NK-92 (cell line): ENCODE results near the gene LLCFC1.

ENCODE experiments used
- DNase-seq: peaks from one replicate; lab custom pipeline; 2025; ENCODE audit not compliant: unreplicated experiment; lab: John Stamatoyannopoulos, UW

Gene LLCFC1

DNA sequence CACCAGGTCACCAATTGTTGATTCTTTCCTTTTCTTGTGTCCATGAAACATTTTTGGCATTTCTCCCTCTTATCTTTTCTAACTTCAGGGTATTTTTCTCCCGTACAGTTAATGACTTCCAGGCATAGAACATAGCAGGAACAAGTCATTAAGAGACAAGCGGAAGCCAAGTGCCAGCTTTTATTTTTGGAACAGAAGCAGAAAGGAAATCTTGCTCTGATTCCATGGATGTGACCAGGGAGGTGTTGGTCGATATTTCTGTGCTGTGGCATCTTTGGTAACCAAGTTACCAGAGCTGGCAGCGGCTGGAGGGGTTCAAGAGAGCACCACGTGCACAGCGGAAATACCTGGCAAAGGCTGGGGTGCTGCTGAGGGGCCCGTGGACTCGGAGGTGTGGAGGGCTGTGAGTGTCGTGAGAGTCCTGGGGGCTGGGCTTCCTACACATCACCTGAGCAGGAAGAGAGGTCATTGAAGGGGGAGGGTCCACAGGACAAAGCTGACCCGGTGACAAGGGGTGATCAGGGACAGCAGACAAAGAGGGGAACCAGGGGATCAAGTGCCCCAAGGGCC is 1.8 kb downstream of the LLCFC1 start:
- DNase-seq = no peak

DNA sequence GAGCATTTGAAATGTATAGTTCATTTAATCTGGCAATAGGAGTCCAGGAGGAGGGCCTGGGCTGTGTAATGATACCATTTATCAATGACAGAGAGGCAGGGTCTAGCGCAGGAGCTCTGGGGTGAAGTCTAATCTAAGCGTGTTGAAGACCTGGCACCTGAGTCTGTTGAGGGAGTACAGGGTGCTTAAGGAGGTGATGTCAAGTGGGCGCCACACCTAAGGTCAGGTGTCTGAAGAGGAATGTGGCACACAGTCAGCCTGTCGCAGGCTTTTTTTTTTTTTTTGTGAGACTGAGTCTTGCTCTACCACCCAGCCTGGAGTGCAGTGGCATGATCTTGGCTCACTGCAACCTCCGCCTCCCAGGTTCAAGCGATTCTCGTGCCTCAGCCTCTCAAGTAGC is 2.3 kb downstream of the LLCFC1 start:
- no peak for DNase-seq

DNA sequence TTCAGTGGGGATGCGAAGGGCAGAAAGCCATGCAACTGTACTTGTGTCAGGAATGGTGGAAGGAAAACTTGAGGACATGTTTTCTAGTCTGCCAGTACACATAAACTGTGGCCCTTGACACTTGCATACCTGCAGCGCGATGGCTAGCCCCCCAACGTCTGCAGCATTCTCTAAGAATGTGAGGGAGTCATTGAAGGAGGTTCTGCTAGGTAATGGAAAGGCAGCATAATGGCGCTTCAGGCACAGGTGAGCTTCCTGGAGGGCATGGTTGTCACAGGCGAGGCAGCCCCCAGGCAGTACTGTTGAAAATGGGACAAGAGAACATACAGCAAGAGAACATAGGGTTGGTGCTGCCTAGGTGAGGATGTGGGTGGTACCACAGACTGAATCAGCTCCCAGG is 3.5 kb downstream of the LLCFC1 start:
- DNase-seq = no peak

DNA sequence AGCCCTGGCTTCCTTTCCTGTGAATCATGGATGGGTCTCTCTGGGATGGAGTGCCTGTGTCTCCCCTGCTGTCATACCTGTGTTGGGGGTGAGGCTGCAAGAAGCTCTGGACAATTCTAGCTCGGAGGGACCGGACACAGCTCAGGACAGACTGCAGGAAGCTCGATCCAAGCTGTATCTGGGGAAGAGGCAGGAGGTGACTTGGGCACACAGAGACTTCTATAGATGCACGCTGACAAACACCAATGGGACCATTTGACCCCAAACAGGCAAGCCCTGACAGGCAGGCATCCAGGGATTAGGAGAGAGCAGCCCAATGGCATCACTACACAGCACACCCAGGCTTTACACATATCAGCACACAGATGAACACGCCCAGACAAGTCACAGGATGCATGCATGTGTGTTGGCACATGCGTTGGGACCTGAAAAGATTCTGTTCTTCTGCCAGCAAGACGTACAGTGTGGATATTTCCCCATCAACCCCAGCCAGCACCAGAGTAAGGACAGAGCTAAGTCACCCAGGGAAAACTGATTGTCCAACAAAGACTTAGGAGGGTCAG is 4.5 kb downstream of the LLCFC1 start:
- DNase-seq = no peak

DNA sequence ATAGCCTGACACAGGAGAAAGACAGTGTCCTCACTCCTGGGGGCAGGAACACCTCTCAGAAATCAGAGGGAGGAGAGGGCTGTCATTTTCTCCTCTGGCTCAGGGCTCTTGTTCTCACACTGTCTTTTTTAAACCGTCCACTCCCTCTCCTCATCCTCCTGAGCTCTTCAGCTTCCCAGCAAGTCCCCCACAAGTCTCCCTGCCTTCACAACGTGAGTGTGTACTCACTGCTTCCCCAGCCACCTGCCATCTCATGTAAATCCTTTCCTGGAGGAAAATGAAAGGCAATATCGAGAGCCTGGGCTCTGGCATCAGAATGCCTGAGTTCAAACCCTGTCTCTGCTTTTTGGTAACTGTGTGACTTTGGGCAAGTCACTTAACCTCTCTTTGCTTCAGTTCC is 5.7 kb downstream of the LLCFC1 start:
- DNase-seq = no peak

DNA sequence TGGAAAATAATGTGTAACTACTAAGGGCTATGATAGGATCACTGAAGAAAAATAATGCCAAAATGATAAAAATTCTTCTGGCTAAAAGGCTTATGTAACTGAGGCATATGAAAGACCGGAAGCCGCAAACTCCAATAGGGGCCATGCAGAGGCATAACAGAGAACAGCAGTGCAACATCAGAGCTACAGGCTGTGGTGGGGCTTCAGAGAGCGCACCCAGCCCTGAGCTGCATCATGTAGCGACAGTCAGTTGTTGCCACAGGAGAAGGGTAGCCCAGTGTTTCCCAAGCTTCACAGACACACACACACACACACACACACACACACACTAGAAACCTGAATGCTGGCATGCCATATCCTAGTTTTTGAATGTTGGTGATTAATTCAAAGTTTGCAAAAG is 9.3 kb downstream of the LLCFC1 start:
- DNase-seq = no peak

DNA sequence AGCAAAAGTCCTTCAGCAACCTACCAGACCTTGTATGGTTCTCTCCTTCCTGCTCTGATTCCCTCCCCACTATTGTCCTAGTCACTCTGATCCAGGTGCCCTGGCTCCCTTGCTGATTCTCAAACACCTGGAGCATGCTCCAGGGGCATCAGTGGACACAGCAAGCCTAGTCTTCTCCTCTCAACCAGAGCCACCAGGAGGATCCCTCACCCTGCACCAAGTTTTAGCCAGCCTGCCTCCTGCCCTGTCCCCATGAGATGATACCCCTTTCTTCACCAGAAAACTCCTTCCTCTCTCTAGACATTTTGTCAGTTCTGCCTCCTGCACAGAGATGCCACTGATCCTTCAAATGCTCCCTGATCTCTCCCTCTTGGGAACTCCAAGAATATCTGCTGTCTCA is 11.0 kb downstream of the LLCFC1 start:
- no peak for DNase-seq

DNA sequence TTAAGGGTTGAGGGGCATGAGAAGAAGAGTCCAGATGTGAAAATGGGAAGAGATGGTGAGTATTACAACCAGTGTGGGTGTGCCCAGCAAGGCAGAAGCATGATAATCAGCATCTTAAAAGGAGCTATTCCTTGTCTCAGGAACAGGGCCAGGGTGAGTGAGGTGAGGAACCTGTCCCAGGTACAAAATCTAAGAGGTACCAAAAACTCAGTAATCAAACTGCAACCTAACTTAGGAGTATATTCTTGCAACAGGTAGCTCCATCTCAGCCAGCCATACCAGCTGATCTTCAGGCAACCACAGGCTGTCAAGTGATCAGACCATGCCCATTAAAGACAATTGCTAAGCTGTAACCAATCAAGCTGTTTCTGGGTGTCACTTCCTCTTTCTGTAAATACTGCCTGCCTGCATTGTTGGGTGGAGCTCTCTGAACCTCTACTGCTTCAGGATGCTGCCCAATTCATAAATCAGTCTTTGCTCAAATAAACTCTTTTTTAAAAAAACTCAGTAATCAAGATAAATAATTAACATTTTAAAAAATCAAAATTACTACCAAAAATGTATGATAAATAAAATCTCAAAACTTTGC is 15.5 kb downstream of the LLCFC1 start:
- no peak for DNase-seq

DNA sequence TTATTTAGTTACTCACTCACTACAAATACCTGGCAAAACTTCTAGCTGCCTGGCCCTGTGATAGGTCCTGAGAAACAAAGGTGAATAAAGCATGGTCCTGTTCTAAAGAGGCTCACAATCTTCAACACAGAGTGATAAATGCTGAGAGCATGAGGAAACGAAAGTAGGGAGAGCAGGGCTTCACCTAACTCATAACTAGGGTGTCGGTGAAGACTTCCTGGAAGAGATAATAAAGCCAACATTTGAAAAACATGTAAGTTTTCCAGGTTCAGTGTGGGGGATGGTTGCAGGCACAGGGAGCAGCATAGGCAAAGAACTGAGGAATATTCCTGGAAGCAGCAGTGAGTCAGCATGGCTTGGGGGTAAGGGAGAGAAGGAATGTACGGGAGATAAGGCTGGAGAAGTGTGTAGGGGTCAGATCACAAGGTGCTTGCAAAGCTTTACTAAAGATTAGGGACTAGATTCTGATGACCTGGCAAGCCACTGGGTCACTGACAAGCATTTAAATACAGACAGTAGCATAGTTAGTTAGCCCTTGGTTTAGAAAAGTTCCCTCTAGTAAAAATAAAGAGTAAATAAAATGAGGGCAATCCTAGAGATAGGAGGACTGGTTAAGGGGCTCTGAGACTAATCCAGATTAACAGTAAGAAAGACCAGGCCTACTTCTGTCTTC is 17.8 kb downstream of the LLCFC1 start:
- DNase-seq = no peak

DNA sequence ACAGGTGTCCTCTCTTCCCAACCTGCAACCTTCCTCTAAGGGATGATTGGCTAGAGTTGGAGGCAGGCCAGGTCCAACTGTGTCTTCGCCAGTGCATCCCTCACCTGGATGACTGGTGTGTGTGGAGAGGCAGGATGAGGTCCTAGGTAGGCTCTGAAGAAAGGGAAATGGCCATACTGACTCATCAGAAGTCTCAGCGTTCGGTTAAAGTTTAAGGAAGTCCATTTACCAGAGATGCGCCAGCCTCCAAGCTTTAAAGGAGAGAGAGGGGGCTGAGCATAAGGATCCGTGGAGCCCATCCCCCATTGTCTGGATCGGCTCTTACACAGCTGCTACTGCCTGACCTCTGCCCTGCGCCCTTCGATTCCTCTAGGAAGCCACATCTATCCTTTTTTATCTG is 18.4 kb downstream of the LLCFC1 start:
- DNase-seq = no peak

DNA sequence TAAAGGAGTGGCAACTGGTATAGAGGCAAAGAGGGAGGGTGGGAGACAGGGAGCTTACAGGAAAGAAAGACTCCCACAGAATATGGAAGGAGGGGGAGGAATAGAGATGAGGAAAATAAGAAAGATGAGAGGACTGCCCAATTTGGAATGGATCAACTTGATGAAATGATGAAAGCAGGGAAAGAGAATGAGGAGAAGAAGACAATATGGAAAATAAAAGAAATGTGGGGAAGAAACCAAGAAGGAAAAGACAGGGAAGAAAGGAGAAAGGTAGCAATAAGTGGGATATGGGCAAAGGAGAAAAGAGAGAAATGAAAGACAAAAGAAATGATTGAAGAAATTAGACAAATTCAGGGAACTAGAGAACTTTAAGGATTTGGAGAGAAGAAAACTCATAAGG is 19.9 kb downstream of the LLCFC1 start:
- DNase-seq = no peak

DNA sequence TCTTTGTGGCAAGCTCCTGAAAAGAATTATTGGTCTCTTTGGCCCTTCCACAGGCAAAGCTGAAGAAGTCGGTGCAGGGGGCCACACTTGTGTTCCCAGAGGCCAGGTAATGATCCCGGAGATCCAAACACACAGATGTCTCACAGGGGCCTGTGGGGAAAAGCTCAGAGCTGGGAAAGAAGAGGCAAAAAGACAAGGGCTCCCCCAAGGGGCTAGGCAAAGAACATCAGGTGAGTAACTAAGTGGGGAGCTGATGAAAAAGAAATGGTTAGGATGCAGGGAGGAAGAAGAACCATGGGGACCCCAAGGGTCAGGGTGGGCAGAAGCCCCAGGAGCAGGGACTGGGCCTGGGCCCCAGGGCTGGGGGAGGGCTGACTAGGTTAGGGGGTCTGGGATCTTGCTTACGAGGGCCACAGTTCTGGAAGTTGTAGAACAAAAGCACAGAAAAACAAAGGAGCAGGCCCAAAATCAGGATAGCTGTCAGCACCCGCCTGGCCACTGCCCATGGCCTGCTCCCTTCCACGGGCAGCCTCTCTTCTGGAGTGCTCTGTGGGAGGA is 21.8 kb downstream of the LLCFC1 start:
- no peak for DNase-seq

DNA sequence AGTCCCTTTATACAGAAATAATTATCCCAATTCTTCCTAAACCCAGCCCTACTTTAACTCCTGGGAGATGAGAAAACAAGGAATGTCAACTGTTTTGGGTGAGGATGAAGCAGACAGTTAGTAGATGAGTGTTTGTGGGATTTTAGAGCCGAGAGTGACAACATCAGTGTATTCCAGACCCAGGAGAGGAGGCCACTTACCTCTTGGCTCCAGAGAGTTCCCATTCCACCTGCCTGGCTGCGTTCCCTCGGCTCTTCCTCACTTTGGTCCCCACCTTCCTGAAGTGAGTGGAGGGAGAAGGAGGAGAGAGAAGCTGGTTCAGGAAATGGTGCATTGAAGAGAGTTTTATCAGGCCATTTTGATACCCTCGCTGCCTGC is 22.3 kb downstream of the LLCFC1 start:
- no peak for DNase-seq

DNA sequence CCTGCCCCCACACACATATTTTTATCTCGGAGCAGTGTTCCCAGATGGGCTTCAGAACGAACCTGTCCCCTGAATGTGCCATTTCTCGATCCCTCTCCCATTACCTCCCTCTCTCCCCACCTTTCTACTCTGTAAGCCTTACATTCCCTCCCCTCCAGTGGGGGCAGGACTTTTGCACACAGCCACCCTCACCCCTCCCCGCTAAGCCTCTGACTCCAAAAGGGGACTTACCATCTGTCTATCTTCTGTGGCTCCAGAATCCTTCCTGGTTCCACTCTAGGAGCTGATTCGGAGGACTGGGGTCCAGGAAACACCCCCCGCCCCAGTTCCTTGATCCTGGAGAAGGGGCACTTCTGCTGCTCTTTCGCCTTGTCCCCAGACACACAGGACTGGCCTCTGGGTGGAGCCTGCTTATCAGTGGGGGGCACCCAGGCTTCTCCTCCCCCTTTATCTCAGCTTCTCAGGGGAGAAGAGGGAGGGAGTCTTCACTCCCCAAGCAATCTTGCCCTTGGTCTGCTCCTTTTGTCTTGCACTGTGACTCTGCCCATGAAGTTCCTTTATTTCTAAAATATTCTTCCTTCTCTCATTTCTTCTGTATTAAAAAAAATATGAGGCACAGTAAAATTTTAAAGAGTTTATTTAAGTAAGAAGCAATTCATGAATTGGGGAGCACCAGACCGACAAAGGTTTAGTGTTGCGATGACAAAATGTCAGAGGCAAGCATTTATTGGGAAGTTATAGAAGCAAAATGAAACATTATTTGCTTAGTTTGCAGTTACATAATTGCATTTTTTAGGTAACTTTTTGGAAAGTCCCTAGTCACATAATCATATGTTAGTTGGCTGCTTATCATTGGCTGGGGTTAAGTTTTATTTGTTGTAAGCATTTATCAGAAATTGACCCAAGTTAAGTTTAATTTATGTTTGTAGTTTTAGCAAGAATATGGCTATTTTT is 23.0 kb downstream of the LLCFC1 start, which contains the start of gene KEL:
KEL (minus strand) TSS at position 391 of the 954 bp plus-strand sequence; CDS start at position 234, 157 bp downstream.
- no peak for DNase-seq

DNA sequence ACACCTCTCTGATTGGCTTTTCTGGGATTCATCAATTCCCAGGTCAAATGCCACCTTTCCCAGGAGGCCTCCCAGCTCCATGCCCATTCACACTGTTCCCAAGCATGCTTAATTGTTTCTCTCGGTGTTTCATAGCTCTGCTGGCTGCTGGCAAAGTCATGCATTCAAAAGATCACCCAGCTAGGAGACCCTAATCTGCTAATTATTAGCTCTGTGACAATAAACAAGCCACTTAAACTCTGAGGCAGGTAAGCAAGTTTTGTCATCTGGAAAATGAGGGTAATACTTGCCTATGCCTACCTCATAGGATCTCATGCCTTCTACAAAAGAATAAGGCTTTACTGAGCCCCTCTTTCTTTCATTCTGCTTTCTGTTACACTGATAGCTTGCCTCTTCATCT is 23.7 kb downstream of the LLCFC1 start:
- DNase-seq = no peak

DNA sequence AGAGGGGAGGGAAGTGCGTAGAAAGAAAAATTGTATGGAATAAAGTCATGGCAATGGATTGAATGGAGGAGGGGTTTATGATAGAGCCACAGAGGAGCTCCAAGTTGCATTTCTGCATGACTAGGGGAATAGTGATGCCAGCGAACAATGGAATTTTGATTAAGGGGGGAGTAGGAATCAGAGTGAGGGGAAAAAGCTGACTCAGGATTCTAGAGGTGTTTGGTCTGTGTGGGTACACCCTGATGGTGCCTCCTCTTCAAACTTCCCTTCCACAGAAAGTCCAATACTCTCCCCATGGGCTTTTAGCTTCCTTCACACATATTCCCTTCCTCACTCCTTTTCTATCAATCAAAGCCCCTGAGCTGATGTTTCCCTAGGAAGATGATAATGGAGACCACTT is 24.7 kb downstream of the LLCFC1 start:
- DNase-seq = no peak

DNA sequence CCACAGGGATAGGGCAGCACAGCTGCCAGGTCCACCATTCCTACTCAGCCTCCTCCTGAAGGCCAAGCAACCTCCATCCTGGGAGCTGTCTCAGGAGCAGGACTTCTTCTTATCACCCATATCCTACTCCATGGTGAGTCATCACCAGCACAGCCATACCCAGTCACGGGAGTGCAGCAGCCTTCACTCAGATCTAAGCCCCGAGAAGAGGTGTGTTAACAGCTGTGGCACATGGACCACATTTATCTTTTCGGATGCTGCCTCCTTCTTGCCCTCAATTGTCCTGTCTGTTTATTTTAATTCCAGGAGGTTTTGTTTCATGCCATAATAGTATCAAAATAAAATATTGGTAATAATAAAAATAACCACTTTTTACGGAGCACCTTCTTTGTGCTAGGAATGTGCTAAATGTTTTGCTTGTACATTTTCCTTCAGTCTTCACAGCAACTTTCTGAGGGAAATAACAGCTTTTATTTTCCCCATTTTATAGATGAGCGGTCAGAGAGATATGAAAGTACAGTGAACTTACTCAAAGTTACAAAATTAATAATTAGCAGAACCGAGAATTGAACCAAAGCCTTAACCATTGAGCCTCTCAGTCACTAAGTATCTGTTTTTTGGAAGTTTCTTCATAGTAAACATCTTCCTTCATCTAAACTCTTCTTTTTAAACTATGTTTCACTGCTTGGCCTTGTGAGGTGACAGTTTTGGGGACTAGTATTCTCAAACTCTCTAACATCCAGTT is 25.4 kb downstream of the LLCFC1 start:
- no peak for DNase-seq

DNA sequence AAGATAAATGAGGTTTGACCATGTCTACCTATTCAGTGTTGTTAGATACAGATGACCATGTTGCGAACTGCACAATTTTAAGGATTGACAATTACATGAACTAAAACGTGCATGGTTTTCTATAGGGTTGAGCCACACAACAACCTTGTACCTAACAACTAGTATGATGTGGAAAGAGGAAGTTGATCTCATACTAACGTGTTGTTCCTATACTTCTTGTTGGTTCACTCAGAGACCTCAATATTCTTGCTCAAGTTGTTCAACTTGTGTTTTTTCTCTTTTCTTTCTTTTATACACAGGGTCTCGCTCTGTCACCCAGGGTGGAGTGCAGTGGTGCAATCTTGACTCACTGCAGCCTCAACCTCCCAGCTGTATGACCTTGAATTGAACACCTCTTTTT is 28.9 kb downstream of the LLCFC1 start:
- DNase-seq = no peak

DNA sequence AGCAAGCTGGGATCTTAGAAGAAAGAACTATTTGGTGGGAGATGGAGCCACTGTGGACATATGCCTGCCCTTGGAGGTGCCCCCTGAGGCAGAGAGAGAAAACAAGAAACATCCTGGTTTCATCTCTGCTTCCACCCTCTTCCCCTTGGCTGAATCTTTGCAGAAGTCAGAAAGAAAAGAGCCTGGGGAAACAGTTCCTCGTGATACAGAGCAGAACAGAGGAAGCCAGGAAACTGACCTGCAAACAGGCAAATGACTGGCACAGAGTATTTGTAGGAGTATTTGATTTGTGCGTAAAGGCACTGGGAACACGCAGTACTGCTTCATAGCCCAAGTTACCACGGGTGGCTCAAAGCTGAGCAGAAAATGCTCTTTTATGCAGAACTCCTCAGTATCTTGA is 29.9 kb downstream of the LLCFC1 start:
- no peak for DNase-seq

DNA sequence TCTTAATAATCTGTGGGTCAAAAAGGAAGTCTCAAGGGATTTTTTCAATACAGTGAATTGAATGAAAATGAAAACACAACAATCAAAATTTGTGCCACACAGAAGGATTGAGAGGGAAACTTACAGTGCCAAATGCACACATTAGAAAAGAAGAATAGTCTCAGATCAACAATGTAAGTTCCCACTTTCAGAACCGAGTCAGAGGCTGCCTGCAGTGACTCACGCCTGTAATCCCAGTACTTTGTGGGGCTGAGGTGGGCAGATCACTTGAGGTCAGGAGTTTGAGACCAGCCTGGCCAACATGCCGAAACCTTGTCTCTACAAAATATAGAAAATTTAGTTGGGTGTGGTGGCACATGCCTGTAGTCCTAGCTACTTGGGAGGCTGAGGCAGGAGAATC is 35.3 kb downstream of the LLCFC1 start:
- DNase-seq = no peak
